SK-N-MC (cell line): ENCODE data around the gene ADGRA1.

Experiments
- DNase-seq: peaks from one replicate; pipeline ENCODE4 v3.0.0-alpha.2; 2011; ENCODE audit warnings: low read depth, low spot score
- H3K27ac ChIP-seq: fragments of 200-600 bp; sonication (generic); 2 replicates; pipeline ENCODE4 v1.5.1; 2016; ENCODE audit warnings: mixed run types
- H3K36me3 ChIP-seq: fragments of 200-600 bp; sonication (generic); 2 replicates; pipeline ENCODE4 v1.6.1; 2017; ENCODE audit warnings: antibody characterized with exemption, low read length, mixed read lengths; ENCODE audit not compliant: insufficient read depth
- H3K4me3 ChIP-seq: fragments of 200-600 bp; sonication (generic); 2 replicates; pipeline ENCODE4 v1.5.1; 2016
- H3K9ac ChIP-seq: fragments of 200-600 bp; sonication (generic); 2 replicates; pipeline ENCODE4 v1.8.0; 2017; ENCODE audit warnings: mixed run types, mixed read lengths; ENCODE audit not compliant: insufficient read length
- H3K9me3 ChIP-seq: fragments of 200-600 bp; sonication (generic); 2 replicates; pipeline ENCODE4 v1.6.1; 2017; ENCODE audit warnings: low read depth, mild to moderate bottlenecking, antibody characterized with exemption, low read length, moderate library complexity, mixed read lengths
- EZH2 ChIP-seq: fragments of 200-600 bp; sonication (generic); IDR thresholded peaks from one replicate; pipeline ENCODE4 v1.6.1; 2017; ENCODE audit warnings: antibody characterized with exemption
- FOXP2 ChIP-seq: optimal IDR thresholded peaks from 2 replicates; pipeline ENCODE3; 2011; ENCODE audit warnings: mild to moderate bottlenecking, moderate library complexity; ENCODE audit not compliant: insufficient read depth; ENCODE audit errors: extremely low read length, control extremely low read depth
- POLR2AphosphoS5 ChIP-seq: IDR thresholded peaks from 2 replicates; pipeline ENCODE4 v1.6.1; 2012; ENCODE audit warnings: mild to moderate bottlenecking, low read depth, low read length, borderline replicate concordance

ADGRA1 gene

DNA sequence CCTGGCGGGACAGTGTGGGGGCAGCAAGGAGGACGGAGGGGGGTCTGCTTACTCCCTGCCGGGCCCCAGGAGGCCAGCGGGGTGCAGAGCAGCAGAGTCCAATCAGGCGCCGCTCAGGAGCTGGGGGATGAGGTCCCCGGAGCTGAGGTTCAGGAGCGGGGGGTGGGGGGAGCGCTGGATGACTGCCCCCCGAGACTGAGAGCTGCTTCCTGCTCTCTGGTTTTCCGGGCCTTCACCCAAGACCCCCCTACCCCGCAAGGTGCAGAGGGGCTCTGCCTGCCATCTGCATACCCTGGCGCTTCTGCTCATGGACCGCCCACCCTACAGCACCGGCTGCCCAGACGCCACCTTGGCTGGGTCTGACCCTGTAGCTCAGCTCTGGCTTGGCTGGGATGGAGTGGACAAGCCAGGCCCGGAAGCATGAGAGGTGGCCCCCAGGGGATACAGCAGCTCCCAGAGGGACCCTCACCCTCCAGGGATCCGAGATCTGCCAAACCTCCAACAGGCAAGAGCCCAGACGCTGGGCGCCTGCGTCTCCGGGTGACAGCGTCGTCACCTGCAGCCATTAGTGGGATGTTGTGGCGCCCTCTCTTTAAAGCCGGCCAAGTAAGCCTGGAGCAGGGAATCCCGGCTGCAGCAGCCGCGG is 73.2 kb downstream of the ADGRA1 start:
- no peak overlapping the region for H3K27ac ChIP-seq
- no peaks in the 10 kb centered on the region for H3K9me3 ChIP-seq
- TF ChIP-seq FOXP2 (no peak), EZH2 (no peak), POLR2AphosphoS5 (no peak)
- H3K36me3 ChIP-seq, result no peaks in the 10 kb centered on the region
- no peak overlapping the region for H3K4me3 ChIP-seq
- no peak for DNase-seq
- H3K9ac ChIP-seq, result no peak overlapping the region

DNA sequence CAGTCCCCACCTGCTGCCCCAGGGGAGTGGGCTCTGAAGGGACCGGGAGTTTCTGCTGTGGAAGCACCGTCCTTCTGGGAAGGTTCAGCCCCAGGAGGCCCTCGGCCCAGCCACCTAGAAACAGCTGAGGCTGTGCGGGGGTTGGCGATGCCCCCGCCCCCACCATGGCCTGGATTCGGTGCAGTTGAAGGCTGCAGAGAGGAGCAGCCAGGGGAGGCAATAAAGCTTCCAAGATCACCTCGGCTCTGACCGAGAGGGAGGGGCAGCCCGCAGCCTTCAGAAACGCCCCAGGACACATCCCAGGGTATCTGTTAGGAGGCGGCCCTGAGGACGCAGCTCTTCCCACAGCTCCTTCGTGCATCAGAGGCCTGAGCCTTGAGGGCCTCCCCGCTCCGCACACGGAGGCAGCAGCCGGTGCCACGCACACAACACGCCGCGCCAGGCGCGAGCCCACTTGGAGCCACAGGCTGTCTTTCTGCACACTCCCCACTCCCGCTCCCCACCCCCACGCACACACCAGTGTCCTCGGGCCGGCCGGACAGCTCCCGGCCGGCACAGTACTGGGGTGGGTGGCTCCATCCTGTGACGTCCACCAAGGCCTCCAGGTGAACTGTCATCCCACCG is 73.9 kb downstream of the ADGRA1 start:
- no peak overlapping the region for H3K27ac ChIP-seq
- H3K36me3 ChIP-seq, result no peaks in the 10 kb centered on the region
- DNase-seq, result no peak
- H3K9ac ChIP-seq, result no peak overlapping the region
- no peak overlapping the region for H3K4me3 ChIP-seq
- no peaks in the 10 kb centered on the region for H3K9me3 ChIP-seq
- no peak for TF ChIP-seq FOXP2
- TF ChIP-seq POLR2AphosphoS5, result no peak
- TF ChIP-seq EZH2, result no peak

DNA sequence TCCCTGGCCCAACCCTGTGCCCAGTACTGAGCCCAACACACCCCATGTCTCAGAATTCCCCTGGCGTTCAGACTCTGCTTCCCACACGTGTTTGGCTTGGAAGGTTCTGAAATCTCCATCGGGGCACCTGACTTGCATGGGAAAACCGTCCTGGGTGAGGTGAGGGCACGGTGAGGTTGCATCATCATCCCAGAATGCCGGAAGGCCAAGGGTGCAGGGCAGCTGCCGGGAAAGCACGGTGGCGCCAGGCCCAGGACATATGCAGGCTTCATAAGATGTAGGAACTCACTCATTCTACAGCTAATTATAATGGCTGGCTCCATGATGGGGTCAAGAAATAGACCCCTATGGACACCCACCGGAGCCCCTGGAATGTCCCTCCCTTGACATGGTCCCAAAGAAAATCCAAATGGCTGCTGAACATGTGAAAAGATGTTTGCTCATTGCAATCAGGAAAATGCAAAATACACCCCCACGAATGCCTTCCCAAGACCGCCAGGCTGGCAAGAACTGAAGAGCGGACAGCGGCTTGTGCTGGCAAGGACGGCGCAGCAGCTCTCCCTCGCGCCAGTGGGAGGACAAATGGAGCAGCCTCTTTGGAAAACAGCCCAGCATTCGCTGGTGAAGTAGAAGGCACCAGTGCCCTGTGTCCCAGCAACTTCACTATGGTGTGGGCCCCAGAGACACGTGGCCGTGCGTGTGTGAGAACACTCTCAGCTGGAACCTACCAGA is 74.6 kb downstream of the ADGRA1 start:
- Histone ChIP-seq H3K36me3 (no peaks in the 10 kb centered on the region), H3K9ac (no peak overlapping the region), H3K27ac (no peak overlapping the region), H3K4me3 (no peak overlapping the region), H3K9me3 (no peaks in the 10 kb centered on the region)
- no peak for TF ChIP-seq EZH2
- TF ChIP-seq FOXP2, result no peak
- no peak for TF ChIP-seq POLR2AphosphoS5
- no peak for DNase-seq

DNA sequence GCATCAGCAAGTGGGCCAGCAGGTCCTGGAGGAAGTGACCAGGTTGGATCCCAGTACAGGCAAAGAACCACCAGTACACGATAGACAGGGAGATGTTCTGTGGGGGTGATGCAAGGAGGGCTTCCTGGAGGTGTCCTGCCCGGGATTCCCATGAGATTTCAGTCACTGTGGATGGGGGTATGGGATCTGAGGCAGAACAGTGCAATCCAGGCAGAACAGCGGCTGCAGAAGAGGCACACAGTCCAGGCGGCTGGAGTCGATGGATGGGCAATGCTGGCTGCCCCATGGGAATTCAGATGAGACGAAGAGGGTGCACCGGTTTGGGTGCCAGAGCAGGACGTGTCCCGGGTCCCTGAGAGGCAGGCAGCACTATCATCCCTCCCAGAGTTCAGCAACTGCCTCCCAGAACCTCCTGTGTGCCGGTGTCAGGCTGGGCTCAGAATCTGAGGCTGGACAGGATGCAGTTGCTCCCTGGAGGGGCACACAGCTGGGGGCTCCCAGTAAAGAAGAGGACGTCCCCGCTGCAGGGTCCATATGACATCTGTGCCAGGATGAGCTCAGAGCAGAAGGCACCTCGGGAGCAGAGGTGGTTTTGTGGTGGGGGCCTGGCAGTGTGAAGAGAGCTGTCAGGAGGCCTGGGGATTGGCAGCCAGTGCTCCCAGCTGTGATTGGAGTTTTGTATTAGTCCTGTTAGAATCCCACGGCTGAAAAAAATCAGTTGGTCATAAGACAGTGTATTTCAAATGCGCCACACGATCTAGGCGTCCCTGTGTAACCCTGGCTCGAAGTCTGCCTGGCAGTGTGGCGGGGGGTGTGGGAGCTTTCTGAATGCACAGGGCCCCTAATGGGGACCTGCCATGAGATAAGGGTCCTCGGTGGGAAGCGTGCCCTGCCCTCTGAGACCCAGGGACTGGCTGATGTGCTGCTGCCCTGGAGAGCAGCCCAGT is 75.5 kb downstream of the ADGRA1 start:
- H3K36me3 ChIP-seq, result no peaks in the 10 kb centered on the region
- H3K9ac ChIP-seq, result no peak overlapping the region
- H3K27ac ChIP-seq, result no peak overlapping the region
- TF ChIP-seq POLR2AphosphoS5, result no peak
- TF ChIP-seq EZH2, result no peak
- TF ChIP-seq FOXP2, result no peak
- no peaks in the 10 kb centered on the region for H3K9me3 ChIP-seq
- H3K4me3 ChIP-seq, result no peak overlapping the region
- DNase-seq, result no peak

DNA sequence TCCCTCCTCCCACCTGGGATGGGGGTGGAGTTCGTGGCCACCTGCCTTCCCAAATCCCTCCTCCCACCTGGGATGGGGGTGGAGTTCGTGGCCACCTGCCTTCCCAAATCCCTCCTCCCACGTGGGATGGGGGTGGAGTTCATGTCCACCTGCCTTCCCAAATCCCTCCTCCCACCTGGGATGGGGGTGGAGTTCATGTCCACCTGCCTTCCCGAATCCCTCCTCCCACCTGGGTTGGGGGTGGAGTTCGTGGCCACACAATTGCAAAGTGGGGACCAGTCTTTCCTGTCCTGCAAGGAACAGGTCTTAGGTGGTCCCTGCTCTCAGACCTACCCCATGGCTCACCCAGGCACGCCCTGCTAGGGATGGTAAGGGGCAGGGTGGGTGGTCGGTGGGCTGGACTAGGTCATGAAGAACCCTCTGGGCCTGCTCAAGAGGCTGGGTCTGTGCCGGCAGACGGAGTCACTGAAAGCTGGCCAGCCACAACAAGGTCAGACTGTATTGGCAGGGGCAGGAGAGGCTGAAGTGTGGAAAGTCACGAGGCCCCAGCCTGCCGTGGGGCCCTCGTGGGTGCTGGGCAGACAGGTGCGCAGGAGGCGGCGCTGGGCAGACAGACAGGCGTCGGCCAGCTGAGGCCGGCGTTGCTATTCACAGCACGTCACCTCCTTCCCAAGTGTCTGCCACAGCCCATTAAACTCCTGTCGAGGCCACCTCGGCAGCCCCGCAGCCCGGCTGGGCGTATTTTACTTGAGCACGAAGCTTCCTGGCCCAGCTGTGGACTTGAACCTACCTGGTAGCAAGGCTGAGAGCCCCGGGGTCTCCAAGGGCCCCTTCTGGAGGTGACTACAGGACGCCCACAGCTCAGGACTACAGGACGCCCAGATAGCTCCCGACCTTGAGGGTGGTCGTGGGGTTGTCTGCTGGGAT is 76.4 kb downstream of the ADGRA1 start:
- DNase-seq, result no peak
- no peak for TF ChIP-seq POLR2AphosphoS5

DNA sequence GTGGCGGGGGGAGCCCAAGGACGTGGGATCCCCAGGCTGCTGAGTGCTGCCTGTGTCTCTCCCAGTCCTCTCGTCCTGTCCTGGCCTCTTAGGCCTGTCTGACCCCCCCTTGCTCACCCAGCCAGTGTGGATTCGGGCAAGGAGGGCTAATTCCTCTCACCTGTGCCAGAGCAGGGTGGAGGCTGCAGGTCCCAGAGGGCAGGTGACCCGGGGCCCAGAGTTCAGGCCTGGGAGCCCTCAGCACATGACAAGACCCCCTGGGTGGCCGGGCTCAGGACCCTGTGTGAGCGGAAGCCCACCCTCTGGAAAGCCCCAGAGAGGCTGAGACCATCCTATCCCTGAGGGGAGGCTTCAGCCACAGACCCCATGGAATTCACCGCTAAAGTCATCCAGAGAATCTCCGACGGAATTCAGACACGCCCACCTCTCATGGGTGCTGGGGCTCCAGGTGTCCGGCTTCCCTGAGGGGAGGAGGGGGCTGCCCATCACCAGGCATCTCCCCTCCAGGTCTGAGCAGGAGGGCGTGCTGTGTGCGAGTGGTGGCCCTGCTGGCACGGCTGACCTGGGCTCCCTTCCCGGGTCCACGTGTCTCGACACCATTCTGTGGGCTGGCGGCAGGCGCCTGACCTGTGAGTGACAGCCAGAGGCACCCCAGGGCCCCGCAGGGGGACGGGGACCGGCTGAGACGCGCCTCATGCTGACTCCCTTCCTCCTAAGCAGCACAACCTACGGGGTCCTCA is 77.3 kb downstream of the ADGRA1 start:
- no peak overlapping the region for H3K27ac ChIP-seq
- H3K36me3 ChIP-seq, result no peaks in the 10 kb centered on the region
- TF ChIP-seq FOXP2 (no peak), POLR2AphosphoS5 (no peak), EZH2 (no peak)
- no peak for DNase-seq
- no peak overlapping the region for H3K4me3 ChIP-seq
- H3K9ac ChIP-seq, result no peak overlapping the region
- no peaks in the 10 kb centered on the region for H3K9me3 ChIP-seq

More for the DNA sequence above, 76.4 kb downstream of the ADGRA1 start:
- H3K27ac ChIP-seq, result no peak overlapping the region
- H3K4me3 ChIP-seq, result no peak overlapping the region
- H3K9ac ChIP-seq, result no peak overlapping the region
- no peaks in the 10 kb centered on the region for H3K9me3 ChIP-seq
- H3K36me3 ChIP-seq, result no peaks in the 10 kb centered on the region
